Activated T-cell treated with anti-CD3 and anti-CD28 coated beads, Interleukin-2, amount 50 U/mL, for 1 hour (primary cell): ENCODE results near the gene DENND2D.

Experiments
- DNase-seq: peaks from one replicate; pipeline ENCODE4 v3.0.0-alpha.2; 2020

Gene DENND2D

GRCh38 chr1:111174070-111174469 lies 26.4 kb downstream of the DENND2D start:
- DNase-seq, result no peak

- no peak for DNase-seq
Observed at GRCh38 chr1:111172463-111172862, 28.0 kb downstream of the DENND2D start.

- no peak for DNase-seq
Observed at GRCh38 chr1:111164151-111164550, 36.3 kb downstream of the DENND2D start.

GRCh38 chr1:111163363-111163762 lies 37.1 kb downstream of the DENND2D start:
- no peak for DNase-seq

- DNase-seq, result no peak
Observed at GRCh38 chr1:111162488-111162880, 38.0 kb downstream of the DENND2D start.

GRCh38 chr1:111161843-111162487 lies 38.5 kb downstream of the DENND2D start:
- no peak for DNase-seq

GRCh38 chr1:111157431-111157830 lies 43.0 kb downstream of the DENND2D start:
- DNase-seq, result no peak

GRCh38 chr1:111154021-111154999 lies 46.1 kb downstream of the DENND2D start:
- DNase-seq, result no peak

- no peak for DNase-seq
Observed at GRCh38 chr1:111151838-111152237, 48.6 kb downstream of the DENND2D start.

- no peak for DNase-seq
Observed at GRCh38 chr1:111148376-111148881, 52.0 kb downstream of the DENND2D start.

GRCh38 chr1:111147948-111148347 lies 52.5 kb downstream of the DENND2D start:
- no peak for DNase-seq

GRCh38 chr1:111145963-111146768 lies 54.3 kb downstream of the DENND2D start:
- no peak for DNase-seq

GRCh38 chr1:111145542-111145941 lies 54.9 kb downstream of the DENND2D start:
- no peak for DNase-seq

GRCh38 chr1:111142356-111142975 lies 58.0 kb downstream of the DENND2D start:
- DNase-seq, result no peak

- no peak for DNase-seq
Observed at GRCh38 chr1:111141245-111142220, 58.9 kb downstream of the DENND2D start.

- DNase-seq, result no peak
Observed at GRCh38 chr1:111140680-111140967, 59.8 kb downstream of the DENND2D start.

- peak; percentile 87 for DNase-seq
Observed at GRCh38 chr1:111139956-111140679, 60.3 kb downstream of the DENND2D start, which contains the start of the genes CEPT1 and DRAM2. Gene CEPT1 (plus strand): TSS chr1:111140223. CDS start chr1:111147715, 7,492 bp downstream. Gene DRAM2 (minus strand): TSS chr1:111140093. CDS start chr1:111131554, 8,539 bp downstream.

- no peak for DNase-seq
Observed at GRCh38 chr1:111139324-111139955, 61.0 kb downstream of the DENND2D start.
